Femur (tissue), 1 donor: Measurements from ENCODE around the gene SRRM3.
A peak's percentile ranks its signal among the peaks of the same experiment; 100 is the strongest.
"Not testable (repeated sequence)": the region's sequence is repeated elsewhere in the genome, so short reads cannot be mapped to it uniquely, and the experiment has no call there.

Source experiments
- DNase-seq: peaks from one replicate; pipeline ENCODE4 v3.0.0-alpha.2; 2017

The SRRM3 gene

DNA sequence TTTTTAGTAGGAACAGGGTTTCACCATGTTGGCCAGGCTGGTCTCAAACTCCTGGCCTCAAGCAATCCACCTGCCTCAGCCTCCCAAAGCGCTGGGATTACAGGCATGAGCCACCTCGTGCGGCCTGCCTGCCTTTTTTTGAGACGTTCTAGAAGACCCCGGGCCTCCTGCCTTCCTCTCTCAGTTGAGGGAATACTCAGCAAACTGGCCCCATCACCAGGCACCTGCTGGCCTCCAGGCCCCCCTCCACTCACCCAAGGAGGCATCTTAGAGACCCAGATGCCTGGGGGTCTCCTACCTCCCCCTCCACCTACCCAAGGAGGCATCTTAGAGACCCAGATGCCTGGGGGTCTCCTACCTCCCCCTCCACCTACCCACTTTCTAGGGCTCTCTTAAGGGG lies 91.2 kb downstream of the SRRM3 start:
- DNase-seq, result not testable (repeated sequence)

DNA sequence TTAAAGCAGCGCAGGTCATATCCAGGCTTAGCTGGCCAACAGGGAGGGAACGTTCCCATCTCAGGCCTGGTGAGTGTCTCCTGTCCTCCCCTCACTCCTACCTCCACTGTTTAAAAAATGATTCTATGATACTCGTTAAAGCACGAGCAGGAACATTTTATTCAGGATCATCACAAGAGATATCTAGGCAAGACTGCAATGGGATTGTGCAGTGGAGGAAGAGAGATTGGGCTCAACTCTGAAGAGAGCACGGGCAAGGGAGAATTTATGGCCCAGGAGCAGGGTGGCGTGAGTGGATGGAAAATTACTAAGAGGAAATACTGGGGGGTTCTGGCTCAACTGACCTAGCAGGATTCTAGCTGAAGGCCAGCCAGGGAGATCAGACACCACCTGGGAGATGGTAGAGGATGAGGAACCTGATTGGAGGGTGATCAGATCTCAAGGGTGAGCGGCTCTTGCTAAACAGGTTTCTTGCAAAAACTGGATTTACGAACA lies 91.8 kb downstream of the SRRM3 start:
- no peak for DNase-seq

DNA sequence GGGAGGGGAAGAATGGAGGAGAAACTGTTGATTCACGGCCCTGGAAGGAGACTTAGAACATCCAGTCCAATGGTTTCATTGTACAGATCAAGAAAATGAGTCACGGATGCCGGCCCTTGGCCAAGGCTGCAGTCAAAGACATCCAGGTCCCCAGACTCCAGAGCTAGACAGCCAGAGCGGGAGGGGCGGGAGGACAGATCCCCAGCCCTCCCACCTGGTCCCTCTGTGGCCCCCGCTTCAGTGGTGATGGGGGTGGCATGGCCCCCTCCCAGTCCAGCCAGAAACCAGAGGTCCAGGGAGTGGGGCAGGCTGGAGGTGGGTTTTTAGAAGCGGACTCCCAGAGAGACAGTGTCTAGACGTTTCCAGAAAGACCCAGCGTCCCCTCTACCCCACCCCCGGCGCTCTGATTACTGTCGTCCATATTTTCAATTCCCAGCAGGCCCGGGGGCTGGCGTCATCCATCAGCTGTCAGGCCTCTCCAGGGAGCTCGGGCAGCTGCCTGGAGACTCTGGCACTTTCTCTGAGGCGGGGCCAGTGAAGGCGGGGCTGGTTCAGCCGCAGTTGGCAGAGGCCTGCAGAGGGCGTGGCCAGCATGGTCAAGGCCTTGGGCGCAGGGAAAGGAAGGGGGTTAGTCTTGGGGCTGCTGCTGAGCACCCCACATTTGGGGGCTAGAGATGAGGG lies 92.8 kb downstream of the SRRM3 start:
- peak; percentile 95 for DNase-seq

DNA sequence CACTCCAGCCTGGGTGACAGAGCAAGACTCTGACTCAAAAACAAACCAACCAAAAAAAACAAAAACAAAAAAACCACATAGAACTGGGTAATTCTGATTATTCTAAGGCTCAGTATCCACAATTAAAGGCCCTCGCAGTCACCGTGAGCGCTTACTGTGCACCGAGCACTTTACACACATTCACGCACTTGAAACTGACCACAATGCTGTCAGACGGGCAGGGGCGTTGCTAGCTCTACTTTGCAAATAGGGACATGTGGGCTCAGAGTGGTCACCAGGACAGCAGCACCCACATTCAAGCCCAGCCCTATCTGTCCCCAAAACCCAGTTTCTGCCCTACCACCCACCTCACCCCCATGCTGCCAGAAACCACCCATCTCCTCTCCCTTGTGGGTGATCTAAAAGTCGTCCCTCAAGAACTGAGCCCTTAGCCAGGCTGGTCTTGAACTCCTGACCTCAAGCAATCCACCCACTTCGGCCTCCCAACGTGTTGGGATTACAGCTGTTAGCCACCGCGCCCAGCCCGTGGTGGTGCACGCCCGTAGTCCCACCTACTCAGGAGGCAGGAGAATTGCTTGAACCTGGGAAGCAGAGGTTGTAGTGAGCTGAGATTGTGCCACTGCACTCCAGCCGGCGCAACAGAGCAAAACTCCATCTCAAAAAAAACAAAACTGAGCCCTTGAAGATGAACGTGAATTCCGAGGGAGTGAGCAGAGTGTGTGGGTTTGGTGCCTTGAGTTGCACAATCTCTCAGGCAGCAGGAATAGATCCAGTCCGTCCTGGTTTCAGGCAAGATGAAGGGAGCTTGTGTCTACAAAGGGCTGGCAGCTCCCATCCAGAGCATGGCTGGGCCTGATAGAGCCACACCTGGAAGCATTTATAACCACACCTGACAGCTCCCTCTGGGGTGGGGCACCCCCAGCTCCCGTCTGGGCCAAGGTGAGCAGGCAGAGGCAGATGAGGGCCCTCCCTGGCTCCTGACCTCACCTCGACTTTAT lies 95.3 kb downstream of the SRRM3 start:
- DNase-seq, result no peak

DNA sequence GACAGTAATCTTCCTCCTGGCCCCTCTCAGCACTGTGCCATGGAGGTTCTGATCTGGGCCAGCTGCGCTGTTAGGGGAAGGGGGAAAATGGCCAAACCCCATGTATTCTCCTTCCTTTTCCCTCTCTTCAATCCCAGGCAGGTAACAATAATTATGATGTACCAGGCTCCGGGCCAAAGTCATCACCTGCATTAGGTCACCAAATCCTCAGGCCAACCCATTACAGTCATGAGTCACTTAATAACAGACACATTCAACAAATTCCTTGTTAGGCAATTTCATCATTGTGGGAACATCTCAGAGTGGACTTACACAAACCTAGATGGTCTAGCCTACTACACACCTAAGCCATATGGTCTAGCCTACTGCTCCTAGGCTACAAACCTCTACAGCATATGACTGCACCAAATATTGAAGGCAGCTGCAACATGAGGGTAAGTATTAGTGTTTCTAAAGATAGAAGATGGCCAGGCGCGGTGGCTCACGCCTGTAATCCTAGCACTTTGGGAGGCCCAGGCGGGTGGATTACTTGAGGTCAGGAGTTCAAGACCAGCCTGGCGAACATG lies 98.6 kb downstream of the SRRM3 start:
- no peak for DNase-seq

DNA sequence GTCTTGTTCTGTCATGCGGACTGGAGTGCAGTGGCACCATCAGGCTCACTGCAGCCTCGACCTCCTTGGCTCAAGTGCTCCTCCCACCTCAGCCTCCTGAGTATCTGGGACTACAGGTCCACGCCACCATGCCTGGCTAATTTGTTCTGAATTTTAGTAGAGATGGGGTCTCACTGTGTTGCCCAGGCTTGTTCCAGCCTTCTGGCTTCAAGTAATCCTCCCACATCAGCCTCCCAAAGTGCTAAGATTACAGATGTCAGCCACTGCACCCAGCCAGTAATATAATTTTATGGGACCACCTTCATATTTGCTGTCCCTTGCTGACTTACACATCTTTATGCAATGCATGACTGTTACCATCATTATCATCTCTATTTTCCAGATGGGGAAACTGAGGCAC lies 99.3 kb downstream of the SRRM3 start:
- no peak for DNase-seq

DNA sequence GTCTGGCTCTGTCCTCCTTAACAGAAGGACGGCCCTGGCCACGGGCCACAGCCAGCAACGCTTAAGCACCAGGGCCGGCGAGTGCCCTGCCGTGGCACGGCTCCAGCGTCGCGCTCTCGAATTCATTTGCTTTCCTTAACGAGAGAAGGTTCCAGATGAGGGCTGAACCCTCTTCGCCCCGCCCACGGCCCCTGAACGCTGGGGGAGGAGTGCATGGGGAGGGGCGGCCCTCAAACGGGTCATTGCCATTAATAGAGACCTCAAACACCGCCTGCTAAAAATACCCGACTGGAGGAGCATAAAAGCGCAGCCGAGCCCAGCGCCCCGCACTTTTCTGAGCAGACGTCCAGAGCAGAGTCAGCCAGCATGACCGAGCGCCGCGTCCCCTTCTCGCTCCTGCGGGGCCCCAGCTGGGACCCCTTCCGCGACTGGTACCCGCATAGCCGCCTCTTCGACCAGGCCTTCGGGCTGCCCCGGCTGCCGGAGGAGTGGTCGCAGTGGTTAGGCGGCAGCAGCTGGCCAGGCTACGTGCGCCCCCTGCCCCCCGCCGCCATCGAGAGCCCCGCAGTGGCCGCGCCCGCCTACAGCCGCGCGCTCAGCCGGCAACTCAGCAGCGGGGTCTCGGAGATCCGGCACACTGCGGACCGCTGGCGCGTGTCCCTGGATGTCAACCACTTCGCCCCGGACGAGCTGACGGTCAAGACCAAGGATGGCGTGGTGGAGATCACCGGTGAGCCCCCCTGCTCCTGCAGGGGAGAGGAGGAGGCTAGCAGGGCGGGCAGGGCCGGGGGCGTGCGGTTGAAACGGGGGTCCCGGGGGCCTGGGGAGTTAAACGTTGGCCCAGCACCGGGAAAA lies 100.9 kb downstream of the SRRM3 start, which contains the start of gene HSPB1:
HSPB1 (plus strand) TSS at position 327 of the 855 bp plus-strand sequence; CDS start at position 367, 40 bp downstream.
- peak; percentile 93 for DNase-seq

DNA sequence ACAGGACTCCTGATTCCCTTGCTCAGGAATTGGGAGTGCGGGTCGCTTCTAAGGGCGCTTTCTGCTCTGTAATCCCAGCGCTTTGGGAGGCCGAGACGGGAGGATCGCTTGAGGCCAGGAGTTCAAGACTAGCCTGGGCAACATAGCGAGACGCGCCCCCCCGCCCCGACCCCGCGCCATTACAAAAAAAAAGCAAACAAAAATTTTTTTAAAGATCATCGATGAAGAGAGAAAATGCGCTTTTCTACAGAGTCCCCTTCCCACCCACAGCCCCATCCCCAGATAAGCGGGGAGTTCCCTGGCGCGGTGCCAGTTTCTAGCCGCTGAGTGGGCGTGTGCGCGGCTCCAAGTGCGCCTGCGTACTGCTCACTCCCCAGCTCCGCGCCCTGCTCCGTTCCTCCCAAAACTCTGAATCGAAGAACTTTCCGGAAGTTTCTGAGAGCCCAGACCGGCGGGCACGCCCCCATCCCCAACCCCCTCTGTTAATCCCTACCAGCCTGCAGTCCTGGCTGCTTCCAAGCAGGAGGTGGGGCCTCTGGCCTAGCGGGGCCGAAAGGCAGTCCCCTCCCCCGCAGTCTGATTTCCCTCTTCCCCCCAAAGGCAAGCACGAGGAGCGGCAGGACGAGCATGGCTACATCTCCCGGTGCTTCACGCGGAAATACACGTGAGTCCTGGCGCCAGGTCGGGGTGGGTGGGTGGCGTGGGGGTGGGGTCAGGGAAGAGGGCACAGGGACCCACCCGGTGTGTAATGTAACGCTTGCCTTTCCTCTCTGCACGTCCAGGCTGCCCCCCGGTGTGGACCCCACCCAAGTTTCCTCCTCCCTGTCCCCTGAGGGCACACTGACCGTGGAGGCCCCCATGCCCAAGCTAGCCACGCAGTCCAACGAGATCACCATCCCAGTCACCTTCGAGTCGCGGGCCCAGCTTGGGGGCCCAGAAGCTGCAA lies 101.8 kb downstream of the SRRM3 start:
- peak; percentile 95 for DNase-seq

DNA sequence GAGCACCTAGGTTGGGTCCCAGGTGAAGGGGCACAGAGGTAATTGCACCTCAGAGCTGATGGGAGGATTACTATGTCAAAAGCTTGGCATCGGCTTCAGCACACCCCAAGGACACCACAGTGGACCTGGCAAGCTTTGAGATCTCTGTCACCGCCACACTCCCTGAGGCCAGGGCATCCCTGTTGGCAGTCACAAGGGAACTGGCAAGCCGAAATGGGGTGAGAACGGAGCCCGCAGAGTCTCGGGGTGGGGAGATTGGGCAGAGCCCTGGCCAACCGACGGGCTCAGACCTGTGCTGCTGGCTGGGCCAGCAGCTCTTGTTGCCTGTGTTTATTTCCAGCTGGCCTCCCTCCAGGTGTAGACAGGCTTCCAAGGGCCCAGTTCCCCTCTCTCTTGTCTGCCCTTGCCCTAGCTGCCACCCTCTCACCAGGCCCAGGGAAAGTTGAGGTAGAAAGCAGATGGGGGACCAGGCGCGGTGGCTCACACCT lies 103.2 kb downstream of the SRRM3 start:
- DNase-seq, result no peak

DNA sequence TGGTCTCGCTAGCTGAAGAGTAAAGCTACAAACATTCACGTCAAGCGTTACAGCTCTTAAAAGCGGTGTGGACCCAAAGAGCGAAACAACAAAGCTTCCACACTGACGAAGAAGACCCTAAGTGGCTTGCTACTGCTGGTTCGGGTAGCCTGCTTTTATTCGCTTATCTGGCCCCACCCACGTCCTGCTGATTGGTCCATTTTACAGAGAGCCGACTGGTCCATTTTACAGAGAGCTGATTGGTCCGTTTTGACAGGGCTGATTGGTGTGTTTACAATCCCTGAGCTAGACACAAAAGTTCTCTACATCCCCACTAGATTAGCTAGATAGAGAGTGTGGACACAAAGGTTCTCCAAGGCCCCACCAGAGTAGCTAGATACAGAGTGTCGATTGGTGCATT lies 107.2 kb downstream of the SRRM3 start:
- not testable (repeated sequence) for DNase-seq

DNA sequence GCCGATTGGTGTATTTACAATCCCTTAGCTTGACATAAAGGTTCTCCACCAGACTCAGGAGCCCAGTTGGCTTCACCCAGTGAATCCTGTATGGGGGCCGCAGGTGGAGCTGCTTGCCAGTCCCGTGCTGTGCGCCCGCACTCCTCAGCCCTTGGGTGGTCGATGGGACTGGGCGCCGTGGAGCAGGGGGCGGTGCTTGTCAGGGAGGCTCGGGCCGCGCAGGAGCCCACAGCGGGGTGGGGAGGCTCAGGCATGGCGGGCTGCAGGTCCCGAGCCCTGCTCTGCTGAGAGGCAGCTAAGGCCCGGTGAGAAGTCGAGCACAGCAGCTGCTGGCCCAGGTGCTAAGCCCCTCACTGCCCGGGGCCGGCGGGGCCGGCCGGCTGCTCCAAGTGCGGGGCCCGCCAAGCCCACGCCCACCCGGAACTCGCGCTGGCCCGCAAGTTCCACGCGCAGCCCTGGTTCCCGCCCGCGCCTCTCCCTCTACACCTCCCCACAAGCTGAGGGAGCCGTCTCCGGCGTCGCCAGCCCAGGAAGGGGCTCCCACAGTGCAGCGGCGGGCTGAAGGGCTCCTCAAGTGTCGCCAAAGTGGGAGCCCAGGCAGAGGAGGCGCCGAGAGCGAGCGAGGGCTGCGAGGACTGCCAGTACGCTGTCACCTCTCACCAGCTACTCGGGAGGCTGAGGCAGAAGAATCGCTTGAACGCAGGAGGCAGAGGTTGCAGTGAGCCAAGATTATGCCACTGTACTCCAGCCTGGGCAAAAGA lies 107.8 kb downstream of the SRRM3 start:
- not testable (repeated sequence) for DNase-seq

DNA sequence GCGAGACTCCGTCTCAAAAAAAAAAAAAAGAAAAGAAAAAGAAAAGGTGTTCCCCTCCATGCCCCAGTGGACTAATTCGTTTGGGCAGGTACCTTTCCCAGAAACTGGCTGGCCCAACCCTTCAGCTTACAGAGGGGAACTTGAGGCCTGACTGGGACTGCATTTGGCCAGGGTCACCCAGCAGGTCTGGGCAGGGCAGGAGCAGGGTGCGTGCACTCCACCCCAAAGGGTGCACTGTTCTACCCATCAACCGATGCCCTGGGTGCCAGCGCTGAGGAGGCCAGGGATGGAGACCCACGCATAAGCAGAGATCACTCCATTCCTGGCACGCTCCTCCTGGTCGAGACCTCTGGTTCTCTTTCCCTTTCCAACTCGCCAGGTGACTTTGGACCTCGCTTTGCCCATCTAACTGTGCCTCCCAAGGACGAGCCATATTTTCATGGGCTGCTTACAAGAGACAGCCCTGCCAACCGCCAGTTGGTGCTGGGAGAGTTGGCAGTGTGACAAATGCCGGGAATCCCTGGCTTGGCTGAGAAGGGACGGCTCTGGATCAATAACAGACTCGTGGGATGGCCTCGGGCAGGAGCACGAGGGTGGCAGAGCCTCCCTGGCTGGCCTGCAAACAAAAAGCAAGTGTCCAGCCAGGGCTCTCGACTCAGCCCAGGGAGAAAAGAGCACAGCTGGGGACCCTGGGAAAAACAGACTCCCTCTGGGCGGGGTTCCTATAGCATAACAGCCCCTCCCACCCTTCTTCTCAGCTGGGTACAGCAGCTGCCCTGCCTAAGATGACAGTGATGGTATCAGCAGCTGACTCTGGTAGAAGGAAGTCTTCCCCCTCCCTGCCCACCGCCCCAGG lies 108.6 kb downstream of the SRRM3 start:
- peak; percentile 78 for DNase-seq

DNA sequence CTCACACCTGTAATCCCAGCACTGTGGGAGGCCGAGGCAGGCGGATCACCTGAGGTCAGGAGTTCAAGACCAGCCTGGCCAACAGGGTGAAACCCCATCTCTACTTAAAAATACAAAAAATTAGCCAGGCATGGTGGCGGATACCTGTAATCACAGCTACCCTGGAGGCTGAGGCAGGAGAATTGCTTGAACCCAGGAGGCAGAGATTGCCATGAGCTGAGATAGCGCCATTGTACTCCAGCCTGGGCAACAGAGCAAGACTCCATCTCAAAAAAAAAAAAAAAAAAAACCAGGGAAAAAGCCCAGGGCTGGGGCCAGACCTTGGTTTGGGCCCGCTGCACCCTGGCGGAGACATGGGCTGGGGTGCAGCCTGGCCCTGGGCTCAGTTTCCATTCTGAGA lies 110.1 kb downstream of the SRRM3 start:
- DNase-seq, result not testable (repeated sequence)

DNA sequence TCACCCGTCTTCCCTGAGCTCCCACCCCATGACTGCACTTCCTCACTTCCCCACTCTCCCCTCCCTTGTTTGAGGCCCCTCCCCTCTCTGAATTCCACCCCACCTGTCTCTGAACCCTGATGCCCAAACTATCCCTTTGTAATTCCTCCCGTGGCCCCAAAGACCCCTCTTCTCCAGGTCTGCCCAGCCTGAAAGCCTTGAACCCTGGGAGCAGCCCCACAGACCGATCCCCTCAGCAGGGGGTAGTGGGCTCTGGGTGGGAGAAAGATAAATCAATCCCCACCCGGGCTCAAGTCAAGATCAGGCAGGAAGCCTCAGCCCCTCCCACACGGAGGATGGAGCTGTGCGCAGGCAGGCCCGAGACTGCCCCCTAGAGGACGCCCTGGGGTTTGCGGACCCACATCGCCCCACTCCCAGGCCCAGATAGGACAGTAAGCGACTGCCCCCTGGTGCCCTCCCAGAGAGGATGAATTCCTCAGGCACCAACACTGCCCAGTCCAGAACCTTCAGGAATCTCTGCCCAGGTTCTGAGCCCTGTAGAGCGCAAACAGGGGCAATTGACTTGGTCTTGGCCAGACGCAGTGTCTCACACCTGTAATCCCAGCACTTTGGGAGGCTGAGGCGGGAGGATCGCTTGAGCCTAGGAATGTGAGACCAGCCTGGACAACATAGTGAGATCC lies 112.5 kb downstream of the SRRM3 start:
- DNase-seq, result peak; percentile 96

DNA sequence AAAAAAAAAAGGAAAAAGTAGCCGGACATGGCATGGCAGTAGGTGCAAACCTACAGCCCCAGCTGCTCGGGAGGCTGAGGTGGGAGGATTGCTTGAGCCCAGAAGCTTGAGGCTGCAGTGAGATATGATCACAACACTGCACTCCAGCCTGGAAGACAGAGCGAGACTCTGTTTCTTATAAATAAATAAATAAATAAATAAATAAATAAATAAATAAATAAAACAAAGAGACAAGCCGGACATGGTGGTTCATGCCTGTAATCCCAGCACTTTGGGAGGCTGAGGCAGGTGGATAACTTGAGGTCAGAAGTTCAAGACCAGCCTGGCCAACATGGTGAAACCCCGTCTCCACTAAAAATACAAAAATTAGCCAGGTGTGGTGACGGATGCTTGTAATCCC lies 113.0 kb downstream of the SRRM3 start:
- not testable (repeated sequence) for DNase-seq

DNA sequence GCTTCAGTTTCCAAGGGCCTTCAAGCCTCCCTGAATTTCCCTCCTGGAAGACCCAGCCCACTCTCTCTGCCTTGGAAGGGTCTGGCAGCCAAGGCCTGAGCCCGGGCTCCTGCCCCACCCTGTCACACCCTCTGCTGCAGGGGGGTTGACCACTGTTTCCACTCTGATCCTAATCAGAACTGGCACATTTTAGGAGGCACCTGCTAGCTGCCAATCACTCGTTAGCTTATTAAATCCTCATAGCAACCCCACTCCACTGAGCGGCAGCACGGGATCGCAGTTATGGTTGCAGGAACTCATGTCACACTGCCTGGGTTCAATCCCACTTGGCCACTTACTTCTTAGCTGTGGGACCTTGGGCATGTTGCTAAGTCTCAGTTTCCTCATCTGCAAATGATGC lies 113.7 kb downstream of the SRRM3 start:
- peak; percentile 75 for DNase-seq

DNA sequence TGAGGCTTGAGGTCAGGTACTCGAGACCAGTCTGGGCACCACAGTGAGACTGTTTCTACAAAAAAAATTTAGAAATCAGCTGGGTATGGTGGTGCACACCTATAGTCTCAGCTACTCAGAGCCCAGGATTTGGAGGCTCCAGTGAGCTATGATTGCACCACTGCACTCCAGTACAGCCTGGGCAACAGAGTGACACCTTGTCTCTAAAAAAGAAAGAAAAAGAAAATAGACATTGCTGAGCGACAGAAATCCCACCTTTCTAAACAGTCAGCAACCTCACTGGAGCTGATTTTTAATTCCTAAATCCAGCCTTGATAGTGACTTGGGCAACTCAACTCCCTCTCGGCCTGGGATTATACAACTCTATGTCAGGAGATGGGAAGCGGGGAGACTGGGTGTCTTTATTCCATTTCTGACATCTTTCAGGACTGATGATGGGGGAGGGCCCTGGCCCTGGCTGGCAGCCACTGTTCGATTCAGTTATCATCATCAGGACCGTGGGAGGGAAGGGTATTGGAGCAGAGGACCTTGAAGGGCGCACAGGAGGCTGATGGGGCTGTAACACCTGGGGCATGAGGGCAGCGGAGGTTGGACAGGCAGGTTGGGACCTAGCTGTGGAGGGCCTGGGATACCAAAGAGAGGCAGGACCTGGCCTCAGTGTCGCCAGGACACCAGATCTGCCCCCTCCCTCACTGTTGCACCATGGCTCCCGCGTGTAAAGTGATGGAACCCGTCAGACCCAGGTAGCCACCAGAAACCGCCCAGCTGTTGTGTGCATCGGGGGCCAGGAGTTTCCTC lies 115.5 kb downstream of the SRRM3 start:
- no peak for DNase-seq
